Mesenchymal stem cell (in vitro differentiated cells and primary cell): ENCODE measurements around the gene PLA1A.

ENCODE experiments used
- DNase-seq: peaks from one replicate; pipeline ENCODE4 v3.0.0-alpha.2; 2013
- H2AFZ ChIP-seq: one replicate; pipeline ENCODE4 v1.6.1; 2013; ENCODE audit warnings: low read depth, mild to moderate bottlenecking, control low read depth, inconsistent platforms, low read length, moderate library complexity
- H2AK5ac ChIP-seq: 2 replicates; pipeline ENCODE4 v1.6.1; 2013; ENCODE audit warnings: low read length, moderate library complexity, mild to moderate bottlenecking, inconsistent platforms; ENCODE audit not compliant: severe bottlenecking
- H2BK120ac ChIP-seq: one replicate; pipeline ENCODE4 v1.6.1; 2013; ENCODE audit warnings: low read depth, mild to moderate bottlenecking, inconsistent platforms, low read length, moderate library complexity
- H2BK12ac ChIP-seq, 2 experiments: one replicate each; pipeline ENCODE4 v1.6.1; 2013; ENCODE audit warnings: inconsistent platforms in 2 of 2, low read length in 2 of 2, mild to moderate bottlenecking in 2 of 2, moderate library complexity in 2 of 2, control low read depth in 1 of 2
- H2BK15ac ChIP-seq: one replicate; pipeline ENCODE4 v1.6.1; 2013; ENCODE audit warnings: mild to moderate bottlenecking, low read depth, inconsistent platforms; ENCODE audit not compliant: poor library complexity, severe bottlenecking
- H2BK5ac ChIP-seq: 2 replicates; pipeline ENCODE4 v1.6.1; 2013; ENCODE audit warnings: low read depth, mild to moderate bottlenecking, low read length, control low read depth, inconsistent platforms; ENCODE audit not compliant: poor library complexity, severe bottlenecking
- H3K14ac ChIP-seq, 2 experiments: one replicate each; pipeline ENCODE4 v1.6.1; 2013; ENCODE audit warnings: inconsistent platforms in 2 of 2, low read length in 2 of 2, control low read depth in 1 of 2, mild to moderate bottlenecking in 1 of 2, moderate library complexity in 1 of 2
- H3K18ac ChIP-seq, 2 experiments: one replicate each; pipeline ENCODE4 v1.6.1; 2013; ENCODE audit warnings: inconsistent platforms in 2 of 2, low read length in 2 of 2, control low read depth in 1 of 2, low read depth in 1 of 2, mild to moderate bottlenecking in 1 of 2
- H3K23ac ChIP-seq, 2 experiments: one replicate each; pipeline ENCODE4 v1.6.1; 2013; ENCODE audit warnings: inconsistent platforms in 2 of 2, low read length in 2 of 2, mild to moderate bottlenecking in 2 of 2, moderate library complexity in 2 of 2, control low read depth in 1 of 2
- H3K27ac ChIP-seq: 2 replicates; pipeline ENCODE4 v1.5.1; 2013; ENCODE audit warnings: mild to moderate bottlenecking, moderate library complexity, low read length, control low read depth, inconsistent platforms; ENCODE audit not compliant: poor library complexity, severe bottlenecking
- H3K27me3 ChIP-seq, 2 experiments: 2 replicates each; pipeline versions ENCODE4 v1.6.1 to v1.7.0; 2013; ENCODE audit warnings: low read length in 2 of 2, mild to moderate bottlenecking in 2 of 2, moderate library complexity in 2 of 2, control low read depth in 1 of 2, inconsistent platforms in 1 of 2; ENCODE audit not compliant: control insufficient read depth in 1 of 2, insufficient read depth in 1 of 2
- H3K36me3 ChIP-seq, 2 experiments: 2 replicates each; pipeline versions ENCODE4 v1.6.1 to v1.7.0; 2013; ENCODE audit warnings: low read length in 2 of 2, control low read depth in 1 of 2, inconsistent platforms in 1 of 2, low read depth in 1 of 2, mild to moderate bottlenecking in 1 of 2; ENCODE audit not compliant: insufficient read depth in 2 of 2, control insufficient read depth in 1 of 2
- H3K4ac ChIP-seq, 2 experiments: one replicate each; pipeline ENCODE4 v1.6.1; 2013; ENCODE audit warnings: inconsistent platforms in 2 of 2, low read length in 2 of 2, mild to moderate bottlenecking in 2 of 2, moderate library complexity in 2 of 2, control low read depth in 1 of 2, low read depth in 1 of 2
- H3K4me1 ChIP-seq: 2 replicates; pipeline ENCODE4 v1.6.1; 2013; ENCODE audit warnings: low read depth, low read length, control low read depth; ENCODE audit not compliant: control insufficient read depth, insufficient read depth
- H3K4me2 ChIP-seq: 2 replicates; pipeline ENCODE4 v1.6.1; 2013; ENCODE audit warnings: low read length, mild to moderate bottlenecking, inconsistent platforms; ENCODE audit not compliant: poor library complexity, severe bottlenecking
- H3K4me3 ChIP-seq, 2 experiments: 2 replicates each; pipeline versions ENCODE4 v1.5.1 to v1.7.0; 2013; ENCODE audit warnings: low read length in 2 of 2, mild to moderate bottlenecking in 2 of 2, control low read depth in 1 of 2, low read depth in 1 of 2; ENCODE audit not compliant: insufficient read depth in 1 of 2
- H3K79me1 ChIP-seq: replicated peaks from 2 replicates; pipeline ENCODE4 v1.6.1; 2013; ENCODE audit warnings: mild to moderate bottlenecking, control low read depth, low read length, inconsistent platforms; ENCODE audit not compliant: poor library complexity, severe bottlenecking
- H3K9ac ChIP-seq: 2 replicates; pipeline ENCODE4 v1.7.0; 2013; ENCODE audit warnings: mild to moderate bottlenecking, low read length, moderate library complexity
- H3K9me3 ChIP-seq: 2 replicates; pipeline ENCODE4 v1.7.0; 2013; ENCODE audit warnings: mild to moderate bottlenecking, low read length; ENCODE audit not compliant: control insufficient read depth
- H4K8ac ChIP-seq: one replicate; pipeline ENCODE4 v1.6.1; 2013; ENCODE audit warnings: inconsistent platforms, mild to moderate bottlenecking, low read length, moderate library complexity
- H4K91ac ChIP-seq: one replicate; pipeline ENCODE4 v1.6.1; 2013; ENCODE audit warnings: mild to moderate bottlenecking, low read length, inconsistent platforms
- WGBS: methylation state at CpG from one replicate; pipeline ENCODE4 v1.1.7; 2013; ENCODE audit warnings: mixed read lengths; 5-methylcytosine and 5-hydroxymethylcytosine counted together

PLA1A gene

GRCh38 chr3:119613872-119614271 lies 16.2 kb downstream of the PLA1A start:
- no peak overlapping the region for H2BK5ac ChIP-seq
- H3K79me1 ChIP-seq = no peaks in the 10 kb centered on the region
- H3K18ac ChIP-seq = no peak overlapping the region
- H3K4me1 ChIP-seq = peaks cover under 1% of the 10 kb centered on the region
- H2BK15ac ChIP-seq = no peak overlapping the region
- no peak overlapping the region for H3K14ac ChIP-seq
- H2AK5ac ChIP-seq = no peak overlapping the region
- H3K4ac ChIP-seq = no peak overlapping the region
- no peaks in the 10 kb centered on the region for H3K9me3 ChIP-seq
- no peak overlapping the region for H3K4me2 ChIP-seq
- no peak overlapping the region for H2AFZ ChIP-seq
- H3K36me3 ChIP-seq = peaks cover 0 to 2% of the 10 kb centered on the region in 2 experiments
- H3K27me3 ChIP-seq = no peaks in the 10 kb centered on the region
- no peak overlapping the region for H4K8ac ChIP-seq
- no peak overlapping the region for H3K4me3 ChIP-seq
- no peak overlapping the region for H2BK120ac ChIP-seq
- no peak overlapping the region for H4K91ac ChIP-seq
- no peak overlapping the region for H3K9ac ChIP-seq
- H3K27ac ChIP-seq = no peak overlapping the region
- DNase-seq = no peak
- 89% methylated on average over 3 of the region's 4 CpGs for WGBS
- H2BK12ac ChIP-seq = no peak overlapping the region
- no peak overlapping the region for H3K23ac ChIP-seq

DNA sequence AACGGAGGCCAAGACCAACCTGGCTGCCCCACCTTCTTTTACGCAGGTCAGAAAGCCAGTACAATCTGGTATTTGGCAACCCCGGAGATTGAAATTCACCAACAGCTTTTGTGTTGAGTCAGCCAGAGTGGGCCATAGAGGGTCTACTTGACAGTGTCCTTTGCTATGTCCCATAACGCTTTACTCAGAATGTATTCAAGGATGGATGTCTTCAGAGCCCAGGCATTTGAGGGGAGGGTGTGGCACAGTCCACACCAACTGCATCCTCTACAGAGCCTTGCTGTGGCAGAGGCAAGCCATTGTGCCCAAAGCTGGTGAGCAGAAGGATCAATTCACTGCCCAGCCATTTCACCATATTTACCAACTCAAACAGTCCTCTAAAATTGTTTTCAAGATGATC lies 18.4 kb downstream of the PLA1A start:
- Histone ChIP-seq H4K8ac (no peak overlapping the region), H2AK5ac (no peak overlapping the region), H3K4ac (no peak overlapping the region), H3K27ac (no peak overlapping the region), H2AFZ (no peak overlapping the region), H3K4me1 (peaks cover 4% of the 10 kb centered on the region), H3K4me3 (no peak overlapping the region), H2BK120ac (no peak overlapping the region), H4K91ac (no peak overlapping the region), H2BK5ac (no peak overlapping the region), H3K23ac (no peak overlapping the region), H3K79me1 (no peaks in the 10 kb centered on the region), H3K18ac (no peak overlapping the region), H3K9me3 (no peaks in the 10 kb centered on the region), H3K4me2 (no peak overlapping the region), H3K36me3 (peaks cover 0 to 2% of the 10 kb centered on the region in 2 experiments), H2BK15ac (no peak overlapping the region), H2BK12ac (no peak overlapping the region), H3K14ac (no peak overlapping the region), H3K27me3 (no peaks in the 10 kb centered on the region), H3K9ac (no peak overlapping the region)
- DNase-seq = no peak
- 84% methylated on average over 4 of the region's 4 CpGs for WGBS

- H2AK5ac ChIP-seq = no peak overlapping the region
- no peak overlapping the region for H3K14ac ChIP-seq
Observed at GRCh38 chr3:119619094-119619493, 21.4 kb downstream of the PLA1A start.

DNA sequence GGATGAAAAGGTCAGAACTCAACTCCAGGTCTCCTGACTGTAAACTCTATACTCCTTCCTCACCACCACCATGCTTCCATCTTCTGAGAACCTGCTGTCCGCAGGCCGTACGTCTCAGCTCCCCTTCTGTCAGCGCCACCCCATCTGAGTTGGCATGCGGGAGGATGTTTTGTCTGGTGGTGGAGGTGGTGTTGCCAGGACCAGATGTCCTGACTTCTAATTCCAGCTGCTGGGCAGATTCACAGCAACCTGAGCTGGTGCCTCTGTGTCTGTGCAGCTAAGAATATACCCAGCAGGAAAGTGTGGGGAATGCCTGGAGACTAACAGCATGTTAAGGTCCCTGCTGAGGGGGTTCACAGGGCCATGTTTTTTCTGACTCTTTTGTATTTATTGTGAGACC lies 23.2 kb downstream of the PLA1A start:
- Histone ChIP-seq H3K36me3 (no peaks in the 10 kb centered on the region), H3K27me3 (no peaks in the 10 kb centered on the region), H3K14ac (no peak overlapping the region), H4K8ac (peak overlapping the region; percentile 22), H3K27ac (no peak overlapping the region), H3K4ac (no peak overlapping the region), H2BK15ac (no peak overlapping the region), H3K4me1 (peaks cover 10% of the 10 kb centered on the region), H3K9ac (no peak overlapping the region), H2BK12ac (no peak overlapping the region), H2BK120ac (no peak overlapping the region), H3K18ac (no peak overlapping the region), H2AK5ac (no peak overlapping the region), H3K23ac (no peak overlapping the region), H2BK5ac (no peak overlapping the region), H3K79me1 (no peaks in the 10 kb centered on the region), H4K91ac (no peak overlapping the region), H3K9me3 (no peaks in the 10 kb centered on the region), H3K4me3 (no peak overlapping the region), H3K4me2 (no peak overlapping the region), H2AFZ (no peak overlapping the region)
- 95% methylated on average over 5 of the region's 5 CpGs for WGBS
- DNase-seq = no peak

More at GRCh38 chr3:119619094-119619493, 21.4 kb downstream of the PLA1A start:
- no peaks in the 10 kb centered on the region for H3K36me3 ChIP-seq
- no peak overlapping the region for H3K23ac ChIP-seq
- 66% methylated on average over 6 of the region's 7 CpGs for WGBS
- H3K79me1 ChIP-seq = no peaks in the 10 kb centered on the region
- H3K9me3 ChIP-seq = no peaks in the 10 kb centered on the region
- no peak overlapping the region for H3K9ac ChIP-seq
- no peak for DNase-seq
- no peak overlapping the region for H3K4ac ChIP-seq
- no peak overlapping the region for H3K4me2 ChIP-seq
- no peak overlapping the region for H3K18ac ChIP-seq
- H4K8ac ChIP-seq = no peak overlapping the region
- H4K91ac ChIP-seq = no peak overlapping the region
- peaks cover 4% of the 10 kb centered on the region for H3K4me1 ChIP-seq
- no peak overlapping the region for H2BK15ac ChIP-seq
- H2BK120ac ChIP-seq = no peak overlapping the region
- no peaks in the 10 kb centered on the region for H3K27me3 ChIP-seq
- H3K27ac ChIP-seq = no peak overlapping the region
- H2AFZ ChIP-seq = no peak overlapping the region
- no peak overlapping the region for H3K4me3 ChIP-seq
- H2BK12ac ChIP-seq = no peak overlapping the region
- H2BK5ac ChIP-seq = no peak overlapping the region
